WI38 (cell line): ENCODE measurements around the gene RNF133.

ENCODE experiments used
- H3K4me3 ChIP-seq: 2 replicates; pipeline ENCODE4 v1.5.1; 2011; ENCODE audit warnings: low read depth, mild to moderate bottlenecking, control low read depth, low read length
- CTCF ChIP-seq: IDR thresholded peaks from 2 replicates; pipeline ENCODE4 v1.5.1; 2012; ENCODE audit warnings: low read depth, mild to moderate bottlenecking, control low read depth, low read length

RNF133 gene

GRCh38 chr7:122699017-122699416 lies at the start of gene RNF133:
Gene RNF133, minus strand, starts transcription at chr7:122699117. Its CDS starts 199 bp downstream, at chr7:122698918.
- no peak for TF ChIP-seq CTCF
- no peak within 1 kb of the TSS for H3K4me3 ChIP-seq

GRCh38 chr7:122748195-122748594 lies 49.3 kb upstream of the RNF133 start:
- H3K4me3 ChIP-seq = no peak overlapping the region
- TF ChIP-seq CTCF = no peak

GRCh38 chr7:122746948-122747347 lies 48.0 kb upstream of the RNF133 start:
- H3K4me3 ChIP-seq = no peak overlapping the region
- TF ChIP-seq CTCF = no peak

- TF ChIP-seq CTCF = no peak
- H3K4me3 ChIP-seq = no peak overlapping the region
Measured at GRCh38 chr7:122743211-122743610, 44.3 kb upstream of the RNF133 start.

- no peak overlapping the region for H3K4me3 ChIP-seq
- TF ChIP-seq CTCF = no peak
Measured at GRCh38 chr7:122738947-122739346, 40.0 kb upstream of the RNF133 start.

GRCh38 chr7:122736183-122736582 lies 37.3 kb upstream of the RNF133 start:
- H3K4me3 ChIP-seq = no peak overlapping the region
- no peak for TF ChIP-seq CTCF

- H3K4me3 ChIP-seq = no peak overlapping the region
- TF ChIP-seq CTCF = no peak
Measured at GRCh38 chr7:122727759-122728158, 28.8 kb upstream of the RNF133 start.
